NB4 (cell line): ENCODE measurements around the gene WDR1.

Source experiments
- DNase-seq: peaks from one replicate; pipeline ENCODE4 v3.0.0; 2010; ENCODE audit warnings: low read depth
- H3K4me3 ChIP-seq: one replicate; pipeline ENCODE4 v1.5.1; 2011; ENCODE audit warnings: mild to moderate bottlenecking, low read depth, low read length, moderate library complexity
- MYC ChIP-seq: IDR thresholded peaks from 2 replicates; pipeline ENCODE4 v1.6.1; 2011; ENCODE audit warnings: low read depth, low read length
- POLR2A ChIP-seq: IDR thresholded peaks from 2 replicates; pipeline ENCODE4 v1.6.1; 2011; ENCODE audit warnings: mild to moderate bottlenecking; ENCODE audit not compliant: insufficient read length; ENCODE audit errors: extremely low read depth
- TF ChIP-seq, protein P1 (sequence below): IDR thresholded peaks from 2 replicates; pipeline ENCODE4 v1.6.1; 2011; ENCODE audit warnings: low read depth, low read length
- TF ChIP-seq, protein P2 (sequence below): IDR thresholded peaks from one replicate; pipeline ENCODE4 v1.5.1; 2012; ENCODE audit warnings: low read depth, low read length

The WDR1 gene

DNA sequence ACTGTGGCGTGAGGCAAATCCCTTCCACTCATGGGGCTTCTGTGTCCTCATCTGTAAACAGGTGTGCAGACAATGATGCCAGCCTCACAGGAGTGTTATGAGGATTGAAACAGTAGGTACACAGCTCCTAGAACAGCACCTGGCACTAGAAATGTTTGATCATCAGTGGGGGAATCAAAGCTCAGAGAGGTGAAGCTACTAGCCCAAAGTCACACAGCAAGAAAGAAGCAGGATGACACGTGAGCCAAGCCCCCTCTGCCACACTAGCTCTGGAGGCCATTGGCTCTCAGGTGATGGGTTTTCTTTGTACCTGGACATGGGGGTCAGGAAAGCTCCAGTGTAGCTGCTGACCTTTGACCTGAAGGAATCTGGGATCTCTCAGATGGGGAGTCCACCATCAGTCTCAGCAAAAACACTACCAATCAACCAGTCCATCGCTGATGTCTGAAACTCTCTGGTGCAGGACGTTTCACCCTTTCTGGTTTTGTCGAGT, 81.9 kb downstream of the WDR1 start:
- H3K4me3 ChIP-seq: no peak overlapping the region
- TF ChIP-seq MYC (no peak), POLR2A (no peak)
- TF ChIP-seq, protein P1, sequence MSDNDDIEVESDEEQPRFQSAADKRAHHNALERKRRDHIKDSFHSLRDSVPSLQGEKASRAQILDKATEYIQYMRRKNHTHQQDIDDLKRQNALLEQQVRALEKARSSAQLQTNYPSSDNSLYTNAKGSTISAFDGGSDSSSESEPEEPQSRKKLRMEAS: no peak
- TF ChIP-seq, protein P2, sequence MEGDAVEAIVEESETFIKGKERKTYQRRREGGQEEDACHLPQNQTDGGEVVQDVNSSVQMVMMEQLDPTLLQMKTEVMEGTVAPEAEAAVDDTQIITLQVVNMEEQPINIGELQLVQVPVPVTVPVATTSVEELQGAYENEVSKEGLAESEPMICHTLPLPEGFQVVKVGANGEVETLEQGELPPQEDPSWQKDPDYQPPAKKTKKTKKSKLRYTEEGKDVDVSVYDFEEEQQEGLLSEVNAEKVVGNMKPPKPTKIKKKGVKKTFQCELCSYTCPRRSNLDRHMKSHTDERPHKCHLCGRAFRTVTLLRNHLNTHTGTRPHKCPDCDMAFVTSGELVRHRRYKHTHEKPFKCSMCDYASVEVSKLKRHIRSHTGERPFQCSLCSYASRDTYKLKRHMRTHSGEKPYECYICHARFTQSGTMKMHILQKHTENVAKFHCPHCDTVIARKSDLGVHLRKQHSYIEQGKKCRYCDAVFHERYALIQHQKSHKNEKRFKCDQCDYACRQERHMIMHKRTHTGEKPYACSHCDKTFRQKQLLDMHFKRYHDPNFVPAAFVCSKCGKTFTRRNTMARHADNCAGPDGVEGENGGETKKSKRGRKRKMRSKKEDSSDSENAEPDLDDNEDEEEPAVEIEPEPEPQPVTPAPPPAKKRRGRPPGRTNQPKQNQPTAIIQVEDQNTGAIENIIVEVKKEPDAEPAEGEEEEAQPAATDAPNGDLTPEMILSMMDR: no peak
- no peak for DNase-seq

DNA sequence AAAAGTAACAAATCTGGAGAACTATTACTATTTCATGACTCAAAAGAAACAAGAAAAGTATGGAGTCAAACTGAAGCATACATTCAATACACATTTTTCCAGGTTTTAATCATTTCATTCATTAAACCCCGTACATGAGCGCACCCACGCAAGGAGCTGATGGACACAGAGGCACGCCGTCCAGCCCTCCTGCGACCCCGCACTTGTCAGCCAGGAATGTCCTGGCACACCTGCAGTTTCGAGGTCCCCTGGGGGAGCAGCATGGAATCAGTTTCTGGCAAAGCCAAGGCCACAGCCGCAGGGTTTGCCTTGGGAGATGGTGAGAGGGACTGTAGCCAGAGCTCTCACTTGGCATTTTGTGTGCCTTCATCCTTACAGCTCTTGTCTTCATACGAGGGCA, 82.5 kb downstream of the WDR1 start:
- TF ChIP-seq, protein P1: no peak
- TF ChIP-seq POLR2A (no peak), MYC (no peak)
- TF ChIP-seq, protein P2: no peak
- no peak for DNase-seq
- no peak overlapping the region for H3K4me3 ChIP-seq

DNA sequence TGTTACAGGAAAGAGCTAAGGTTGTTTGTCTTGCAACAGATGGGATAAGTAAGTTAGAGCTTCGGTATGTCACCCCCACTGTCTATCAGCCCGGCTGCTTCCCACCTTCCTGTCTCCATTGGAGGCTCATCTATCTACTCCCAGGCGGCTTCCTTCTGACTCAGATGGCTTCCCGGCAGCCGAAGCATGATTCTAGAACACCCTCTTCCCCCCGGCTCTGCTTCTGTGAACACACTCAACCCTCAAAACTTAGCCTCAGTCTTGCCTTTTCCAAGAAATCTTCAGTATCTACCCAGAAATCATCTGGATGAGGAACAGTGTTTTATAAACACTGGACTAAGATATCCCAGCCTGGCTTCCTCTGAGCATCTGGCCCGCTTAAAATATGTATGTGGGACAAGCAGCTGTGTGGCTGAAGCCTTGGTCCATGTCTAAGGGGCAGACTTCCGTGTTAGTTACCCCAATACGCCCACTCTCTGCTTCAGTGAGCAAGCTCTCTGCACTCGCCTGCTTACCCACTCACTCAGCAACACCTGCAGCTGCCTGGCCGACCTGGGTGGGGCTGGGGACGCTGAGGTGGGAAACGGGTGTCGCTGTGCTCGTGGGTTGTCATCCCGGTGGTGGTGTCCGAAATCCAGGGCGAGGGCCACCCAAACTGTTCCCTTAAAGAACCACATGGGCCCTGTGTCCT, 83.3 kb downstream of the WDR1 start:
- peak; percentile 44 for DNase-seq
- TF ChIP-seq POLR2A: no peak

DNA sequence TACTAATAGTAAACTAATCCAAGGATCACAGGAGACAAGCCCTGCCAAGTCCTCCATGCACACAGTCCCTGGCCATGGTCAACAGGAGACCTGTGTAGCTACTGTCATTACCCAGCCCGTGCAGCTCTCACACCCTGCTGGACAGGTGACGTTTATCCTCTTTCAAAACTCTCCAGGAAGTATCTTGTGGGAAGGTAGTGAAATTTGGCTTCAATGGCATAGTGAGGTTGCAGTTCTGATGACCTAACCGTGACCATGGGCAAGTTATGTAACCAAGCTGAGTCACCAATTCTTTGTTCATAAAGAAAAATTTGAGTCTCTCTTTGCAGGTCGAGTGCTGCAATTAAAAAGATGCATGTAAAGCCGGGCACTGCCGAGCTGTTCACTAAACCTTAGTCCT, 84.0 kb downstream of the WDR1 start:
- H3K4me3 ChIP-seq: no peak overlapping the region
- TF ChIP-seq, protein P2: no peak
- 0 out of 2 replicates have a peak, but pooled peaks have one; percentile 28 for TF ChIP-seq MYC
- TF ChIP-seq, protein P1: 0 out of 2 replicates have a peak, but pooled peaks have one; percentile 16
- DNase-seq: peak; percentile 87

More for the DNA sequence above, 83.3 kb downstream of the WDR1 start:
- H3K4me3 ChIP-seq: no peak overlapping the region

DNA sequence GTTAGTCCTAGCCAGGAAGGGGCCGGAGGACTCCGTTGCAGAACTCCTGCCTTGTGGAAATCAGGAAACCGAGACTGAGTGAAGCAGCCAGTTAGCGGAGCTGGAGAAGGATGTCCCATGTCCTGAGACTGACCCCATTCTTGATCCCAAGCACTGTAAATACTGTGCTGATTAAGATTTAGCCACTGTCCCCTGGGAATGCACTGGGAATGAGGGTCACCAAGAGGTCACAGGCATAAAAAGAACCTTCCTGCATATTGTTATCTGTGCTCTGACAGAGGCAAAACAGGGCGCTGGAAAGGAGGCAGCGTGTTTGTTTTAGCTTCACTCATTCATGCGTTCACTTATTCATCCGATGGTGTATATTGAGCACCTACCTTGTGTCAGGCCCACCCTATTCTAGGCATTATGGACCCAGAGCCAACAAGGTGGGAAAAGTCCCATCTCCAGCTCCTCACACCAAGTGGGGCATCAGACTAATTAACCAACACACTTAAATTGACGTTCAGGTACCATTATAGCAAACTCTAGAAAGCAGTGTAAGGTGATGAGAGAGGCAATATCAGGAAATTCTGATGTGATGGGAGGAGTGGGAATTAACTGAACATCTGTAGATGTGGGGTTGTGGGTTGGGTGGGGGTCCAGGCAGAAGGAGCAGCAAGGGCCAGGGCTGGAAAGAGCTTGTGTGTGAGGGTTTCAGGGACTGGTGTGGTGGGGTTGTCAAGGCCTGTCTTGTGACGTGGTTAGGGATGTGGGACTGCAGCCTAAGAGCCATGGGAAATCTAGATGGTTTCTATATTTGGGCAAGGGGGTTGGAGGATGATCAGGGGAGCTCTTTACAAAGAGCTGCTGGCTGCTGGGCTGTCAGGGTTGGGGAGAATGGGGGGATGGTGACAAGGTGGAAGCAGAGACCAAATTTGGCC, 84.7 kb downstream of the WDR1 start:
- TF ChIP-seq, protein P1: no peak
- TF ChIP-seq MYC (no peak), POLR2A (no peak)
- TF ChIP-seq, protein P2: no peak
- no peak for DNase-seq
- H3K4me3 ChIP-seq: no peak overlapping the region

DNA sequence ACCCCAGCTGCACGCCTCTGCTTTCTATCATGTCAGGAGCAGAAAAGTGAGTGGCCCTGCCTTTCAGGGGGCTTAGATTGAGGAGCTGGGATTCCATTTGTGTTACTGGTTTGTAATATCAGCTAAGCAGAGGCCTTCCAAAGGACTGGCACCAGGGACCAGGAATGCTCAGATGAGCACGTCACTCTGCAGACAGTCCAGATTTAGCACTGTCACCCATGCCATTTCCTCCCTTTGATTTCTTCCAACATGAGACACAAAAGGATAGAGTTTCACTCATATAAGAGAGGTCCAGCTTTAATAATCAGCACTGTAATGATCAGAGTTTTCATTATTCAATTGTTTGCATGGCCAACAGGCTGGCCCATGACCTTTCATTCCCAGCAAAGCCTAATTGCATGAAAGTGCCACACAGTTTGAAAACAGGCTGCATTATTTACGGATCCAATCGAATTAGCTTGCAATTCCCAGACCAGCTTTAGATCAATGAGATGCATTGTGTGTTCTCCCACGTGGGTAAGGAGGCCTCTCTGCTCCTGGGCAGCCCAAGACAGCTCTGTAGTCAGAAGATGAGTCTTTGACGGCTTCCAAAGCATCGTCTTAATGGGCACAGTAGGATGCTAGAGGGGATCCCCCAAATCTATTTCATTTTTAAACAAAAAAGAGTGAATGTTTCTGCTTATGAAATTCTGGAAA, 85.5 kb downstream of the WDR1 start:
- no peak overlapping the region for H3K4me3 ChIP-seq
- TF ChIP-seq POLR2A (no peak), MYC (no peak)
- TF ChIP-seq, protein P2: no peak
- TF ChIP-seq, protein P1: no peak
- DNase-seq: no peak
